Measurements from ENCODE around the gene TMEFF2.
"Not testable (repeated sequence)": the region's sequence is repeated elsewhere in the genome, so short reads cannot be mapped to it uniquely, and the experiment has no call there.

Gene TMEFF2

DNA sequence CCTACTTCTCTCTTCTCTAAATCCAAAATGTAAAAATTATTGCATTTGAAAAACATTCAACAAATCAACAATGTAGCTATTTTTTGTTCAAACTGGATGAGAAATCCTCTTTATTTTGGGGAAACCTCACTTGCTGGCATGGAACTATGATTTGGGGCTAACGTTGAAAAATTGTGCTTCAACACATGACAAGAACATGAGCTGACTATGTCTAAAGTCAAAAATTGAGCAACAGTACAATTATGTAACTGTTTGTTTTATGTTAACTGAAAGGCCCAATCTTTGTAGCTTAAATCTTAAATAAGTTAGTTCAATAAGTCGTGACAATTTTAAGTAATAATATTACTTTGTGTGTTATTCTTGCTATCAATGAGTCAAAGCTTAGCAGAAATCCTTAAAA, 67.3 kb downstream of the TMEFF2 start:
- no peak for DNase-seq (ENCODE audit: low spot score)

DNA sequence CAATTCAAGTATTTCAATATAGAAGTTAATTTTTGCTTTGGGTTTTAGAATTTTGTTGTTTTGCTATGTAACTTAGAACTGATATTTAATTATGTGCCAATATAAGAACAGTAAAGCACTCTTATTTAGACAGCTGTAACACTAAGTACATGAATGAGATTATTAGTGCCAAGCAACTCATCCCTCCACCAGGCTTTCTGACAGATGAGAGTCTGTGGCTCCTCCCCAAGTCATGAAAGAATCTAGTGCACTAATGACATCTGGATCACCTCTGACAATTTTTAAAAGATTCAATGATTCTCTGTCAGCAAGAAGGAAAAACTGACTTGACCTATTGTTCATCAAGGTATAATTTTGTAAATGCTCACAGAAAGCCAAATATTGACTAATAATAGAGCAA, 67.8 kb downstream of the TMEFF2 start:
- DNase-seq (ENCODE audit: low spot score): no peak

DNA sequence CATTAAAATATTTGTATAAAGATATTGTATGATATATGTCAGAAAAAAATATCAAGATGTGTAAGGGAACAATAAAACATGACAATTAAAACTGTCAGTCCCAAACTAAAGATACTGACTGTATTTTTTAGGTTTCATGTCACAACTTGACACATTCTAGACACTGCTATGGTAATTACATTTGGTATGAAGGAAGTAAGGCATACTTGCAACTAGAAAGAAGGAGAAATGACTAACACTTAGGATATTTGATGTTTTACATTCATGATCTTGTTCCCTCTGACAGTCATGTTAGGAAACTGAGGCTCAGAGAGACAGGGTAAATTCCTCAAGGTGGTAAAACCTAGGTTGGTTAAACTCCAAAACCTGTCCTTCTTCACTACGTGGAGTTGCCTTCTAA, 68.3 kb downstream of the TMEFF2 start:
- DNase-seq (ENCODE audit: low spot score): no peak

DNA sequence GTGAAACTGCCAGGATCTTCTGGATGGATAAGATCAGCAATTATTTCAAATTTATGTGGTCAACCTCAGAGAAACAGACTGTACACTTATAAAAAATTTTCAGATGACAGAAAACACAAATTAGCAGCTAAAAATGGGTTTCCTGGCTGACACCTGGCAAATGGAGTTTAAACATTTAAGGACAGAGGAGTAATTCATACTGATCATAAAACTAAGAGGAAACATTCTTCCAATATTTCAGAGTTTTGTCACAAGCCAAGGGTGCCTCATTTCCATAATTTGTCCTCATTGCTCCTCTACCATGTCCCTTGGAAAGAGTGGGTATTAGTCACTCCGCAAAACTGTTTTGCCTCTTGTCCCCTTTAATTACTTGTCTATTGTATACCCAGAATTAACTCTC, 70.2 kb downstream of the TMEFF2 start:
- DNase-seq (ENCODE audit: low spot score): no peak

DNA sequence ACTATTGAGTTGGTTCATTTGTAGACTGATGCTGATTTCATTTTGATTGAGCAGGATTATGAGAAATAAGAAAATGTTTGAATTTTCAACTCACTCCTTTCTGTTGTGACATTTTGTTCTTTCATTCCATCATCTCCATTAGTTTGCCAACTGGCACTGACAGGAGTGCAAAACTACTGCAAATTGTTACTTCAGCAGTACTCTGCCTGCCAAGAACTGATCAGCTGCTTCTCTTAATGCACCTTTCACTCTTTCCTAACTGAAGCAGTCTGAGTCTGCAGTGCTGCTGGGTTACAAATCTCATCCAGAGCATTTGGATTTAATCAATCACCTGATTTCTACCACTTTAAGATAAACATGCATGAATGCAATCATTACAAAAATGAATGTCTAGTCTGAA, 70.9 kb downstream of the TMEFF2 start:
- no peak for DNase-seq (ENCODE audit: low spot score)

DNA sequence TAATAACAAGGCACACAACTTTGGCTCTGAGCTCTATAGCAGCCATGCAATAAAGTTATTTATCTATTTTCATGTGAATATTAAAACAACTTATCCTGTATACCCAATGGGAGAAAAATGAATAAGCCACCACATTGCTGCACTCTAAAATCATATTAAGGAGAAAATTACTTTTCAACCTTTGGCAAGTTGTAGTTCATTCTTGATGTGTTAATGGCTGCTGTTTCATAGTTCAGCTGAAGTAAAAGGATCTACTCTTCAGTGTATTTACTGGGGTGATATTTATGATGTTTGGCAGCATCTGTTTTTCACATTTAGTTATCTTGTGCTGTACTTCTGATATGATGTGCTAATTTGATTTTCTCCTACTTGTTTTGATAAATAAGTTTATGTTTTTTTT, 71.8 kb downstream of the TMEFF2 start:
- no peak for DNase-seq (ENCODE audit: low spot score)

DNA sequence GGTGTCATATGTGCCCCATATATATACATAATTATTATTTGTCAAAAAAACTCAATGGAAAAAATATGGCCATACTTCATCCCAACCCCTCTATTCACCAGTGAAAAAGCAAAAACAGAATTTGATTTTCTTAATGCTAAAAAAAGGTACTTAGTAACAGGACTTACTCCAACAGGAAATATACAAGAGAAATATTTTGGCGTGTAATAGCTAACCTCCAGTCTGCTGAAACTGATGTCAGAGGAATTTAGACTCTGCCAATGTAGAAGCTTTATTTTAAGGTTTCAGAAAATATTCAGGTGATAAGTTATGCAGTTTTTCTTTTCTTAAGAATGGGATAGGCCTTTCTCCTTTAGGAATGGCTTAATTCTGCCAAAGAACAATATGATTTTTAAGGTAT, 72.6 kb downstream of the TMEFF2 start:
- DNase-seq (ENCODE audit: low spot score): no peak

DNA sequence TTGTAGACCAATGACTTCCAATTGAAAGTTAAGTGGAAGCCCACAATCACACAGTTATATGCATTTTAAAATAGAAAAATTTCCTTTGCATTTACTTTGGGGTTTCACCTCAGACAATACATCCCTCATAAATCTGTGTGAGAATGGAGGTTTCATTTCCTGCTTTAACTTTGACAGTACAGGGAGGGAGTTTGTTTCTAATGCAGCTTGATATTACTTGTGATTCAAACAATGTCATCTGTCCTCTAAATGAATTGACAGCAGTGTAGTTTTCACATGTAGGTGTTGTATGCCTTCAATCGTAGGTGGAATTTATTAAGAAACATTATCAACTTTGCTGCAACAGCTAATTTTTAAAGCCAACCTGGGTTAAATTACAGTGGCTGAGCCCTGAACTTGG, 75.2 kb downstream of the TMEFF2 start:
- no peak for DNase-seq (ENCODE audit: low spot score)

DNA sequence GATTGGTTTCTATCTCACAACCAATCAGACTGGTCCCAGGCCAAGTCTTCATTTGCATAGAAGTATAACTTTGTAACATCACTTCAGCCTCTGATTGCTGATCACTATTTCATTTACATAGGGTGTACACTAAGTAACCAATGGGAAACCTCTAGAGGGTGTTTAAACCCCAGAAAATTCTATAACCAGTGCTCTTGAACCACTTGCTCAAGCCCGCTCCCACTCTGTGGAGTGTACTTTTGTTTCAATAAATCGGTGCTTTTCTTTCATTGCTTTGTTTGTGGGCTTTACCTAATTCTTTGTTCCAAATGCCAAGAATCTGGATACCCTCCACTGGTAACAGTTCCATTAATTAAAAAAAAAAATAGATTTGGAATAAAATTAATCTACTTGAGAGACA, 77.0 kb downstream of the TMEFF2 start:
- no peak for DNase-seq (ENCODE audit: low spot score)

DNA sequence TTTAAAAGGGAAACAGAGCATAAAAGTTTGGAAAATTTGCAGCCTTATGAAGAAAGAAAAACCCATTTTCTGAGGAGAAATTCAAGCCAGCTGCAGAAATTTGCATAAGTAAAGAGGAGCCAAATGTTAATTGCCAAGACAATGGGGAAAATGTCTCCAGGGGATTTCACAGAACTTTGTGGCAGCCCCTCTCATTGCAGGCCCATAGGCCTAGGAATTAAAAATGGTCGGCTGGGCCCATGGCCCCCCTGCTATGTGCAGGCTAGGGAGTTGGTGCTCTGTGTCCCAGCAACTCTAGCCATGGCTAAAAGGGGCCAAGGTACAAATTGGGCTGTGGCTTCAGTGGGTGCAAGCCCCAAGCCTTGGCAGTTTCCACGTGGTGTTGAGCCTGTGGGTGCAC, 83.2 kb downstream of the TMEFF2 start:
- not testable (repeated sequence) for DNase-seq (ENCODE audit: low spot score)

DNA sequence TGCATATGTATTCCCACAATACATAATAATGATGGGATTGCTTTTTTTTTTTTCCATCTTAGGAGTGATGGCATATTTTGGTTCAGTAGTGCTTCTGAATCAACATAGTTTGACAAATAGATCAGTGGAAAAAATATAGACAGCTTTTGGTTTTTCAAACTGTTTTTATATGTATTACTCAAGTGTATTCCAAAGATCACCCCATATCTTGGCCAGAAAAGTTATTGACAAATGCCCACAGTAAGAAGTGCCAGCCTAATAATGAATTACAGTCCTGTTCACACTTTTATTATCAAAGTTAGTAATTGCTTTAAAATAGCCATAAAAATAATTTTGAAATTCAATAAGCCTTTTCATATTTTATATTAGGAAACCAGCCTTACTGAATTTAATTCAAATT, 95.0 kb downstream of the TMEFF2 start:
- no peak for DNase-seq (ENCODE audit: low spot score)

DNA sequence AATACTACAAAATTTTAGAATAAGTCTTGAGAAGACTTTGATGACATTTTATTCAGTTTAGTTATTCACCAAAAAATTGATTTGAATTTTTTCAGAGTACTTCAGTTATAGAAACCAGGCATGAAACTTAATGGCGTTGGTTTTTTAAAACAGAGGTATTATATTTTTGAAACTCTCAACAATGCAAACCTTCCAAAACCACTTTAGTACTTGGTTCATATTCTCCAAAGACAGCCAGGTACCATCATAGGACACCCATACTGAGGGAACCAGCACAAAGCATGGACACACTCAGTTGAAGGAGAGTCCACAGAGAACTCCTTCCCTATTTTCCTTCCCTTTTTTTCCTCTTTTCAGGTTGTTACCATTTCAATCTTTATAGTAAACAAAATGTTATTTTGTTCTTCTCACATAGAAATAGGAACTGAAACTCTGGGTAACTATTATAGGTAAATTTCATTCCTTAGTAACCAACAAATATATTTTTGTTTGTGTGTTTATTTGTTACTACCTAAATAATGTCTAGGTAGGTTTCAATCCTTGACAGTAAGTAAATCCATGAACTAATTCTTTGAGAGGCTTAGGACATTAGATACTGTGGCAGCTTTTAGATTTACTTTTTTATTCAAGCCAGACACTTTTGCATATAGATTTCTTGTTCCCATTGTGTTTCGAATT, 95.8 kb downstream of the TMEFF2 start:
- no peak for DNase-seq (ENCODE audit: low spot score)

DNA sequence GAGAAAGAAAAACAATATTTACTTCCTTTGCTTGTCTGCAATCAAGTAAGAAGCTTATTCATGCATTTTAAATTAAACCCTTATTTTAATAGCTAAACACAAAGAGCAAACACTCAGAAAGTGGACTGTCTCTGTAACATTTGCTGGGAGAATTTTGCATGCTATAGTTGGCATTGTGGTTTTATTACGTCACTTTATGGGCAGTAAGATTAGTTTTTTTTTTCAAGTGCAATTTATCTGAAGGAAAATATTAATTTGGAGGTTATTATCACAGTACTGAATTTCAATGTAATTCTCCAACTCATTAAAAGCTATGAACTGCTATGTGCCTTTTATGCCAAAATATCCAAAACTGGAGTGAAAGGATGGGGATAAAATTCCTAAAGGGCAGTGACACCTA, 103.3 kb downstream of the TMEFF2 start:
- no peak for DNase-seq (ENCODE audit: low spot score)

DNA sequence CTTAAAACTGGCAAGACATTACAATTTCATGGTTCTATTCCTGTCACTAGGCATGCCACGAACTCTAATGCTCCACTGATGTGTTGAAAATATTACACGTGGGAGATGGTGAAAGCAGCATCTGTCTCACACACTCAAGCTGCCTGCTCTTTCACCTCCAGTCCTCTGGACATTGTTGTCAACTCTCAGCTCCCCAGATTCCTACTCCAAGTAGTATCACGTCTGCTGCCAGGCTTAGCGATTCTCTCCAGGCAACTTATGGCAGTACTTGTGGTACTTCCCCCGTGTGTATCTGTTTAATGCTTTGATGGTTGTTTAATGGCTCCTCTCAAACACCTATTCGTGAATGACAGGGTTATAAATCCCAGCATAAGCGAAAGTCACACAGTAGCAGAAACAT, 103.8 kb downstream of the TMEFF2 start:
- no peak for DNase-seq (ENCODE audit: low spot score)

DNA sequence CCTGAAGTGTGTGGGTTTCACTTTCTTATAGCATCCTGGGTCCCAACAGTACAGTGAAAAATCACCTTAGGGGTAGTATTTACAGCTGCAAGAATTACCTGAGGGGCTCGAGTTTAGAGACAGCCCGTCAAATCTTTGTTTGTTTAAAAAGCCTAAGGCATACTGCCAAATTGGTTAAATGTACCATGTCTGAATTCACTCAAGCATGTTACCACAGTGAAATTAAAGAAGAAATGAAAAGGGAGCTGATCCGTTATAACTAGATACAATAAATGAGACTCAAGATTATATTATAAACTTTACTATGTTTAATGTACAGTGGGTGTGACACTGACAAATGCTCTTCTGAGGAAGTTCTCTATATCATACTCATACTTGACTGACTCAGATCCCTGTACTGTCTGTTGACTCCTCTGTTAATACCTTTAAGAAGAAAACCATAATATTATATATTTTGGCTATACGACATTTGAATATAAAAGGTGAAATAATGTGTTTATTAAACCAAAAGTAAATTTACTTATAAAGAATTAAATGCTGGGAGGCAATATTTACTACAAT, 107.3 kb downstream of the TMEFF2 start:
- DNase-seq (ENCODE audit: low spot score): no peak

DNA sequence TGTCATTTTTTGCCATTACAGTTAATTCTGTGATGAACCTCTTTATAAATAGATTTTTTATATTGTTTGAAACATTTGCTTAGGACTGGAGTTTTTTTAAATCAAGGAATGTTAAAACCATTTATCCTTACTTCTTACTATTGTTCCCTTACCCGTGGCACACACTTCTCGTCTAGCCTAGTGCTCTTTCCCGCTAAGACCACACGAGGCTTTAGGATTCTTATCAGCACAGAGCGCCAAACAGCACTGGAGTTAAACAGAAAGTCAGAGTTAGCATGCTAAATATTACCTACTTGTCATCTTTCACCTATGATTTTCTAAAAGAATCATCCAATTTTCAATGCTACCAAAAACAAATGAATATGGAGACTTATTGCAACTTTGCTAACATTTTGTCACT, 112.6 kb downstream of the TMEFF2 start:
- DNase-seq (ENCODE audit: low spot score): no peak

DNA sequence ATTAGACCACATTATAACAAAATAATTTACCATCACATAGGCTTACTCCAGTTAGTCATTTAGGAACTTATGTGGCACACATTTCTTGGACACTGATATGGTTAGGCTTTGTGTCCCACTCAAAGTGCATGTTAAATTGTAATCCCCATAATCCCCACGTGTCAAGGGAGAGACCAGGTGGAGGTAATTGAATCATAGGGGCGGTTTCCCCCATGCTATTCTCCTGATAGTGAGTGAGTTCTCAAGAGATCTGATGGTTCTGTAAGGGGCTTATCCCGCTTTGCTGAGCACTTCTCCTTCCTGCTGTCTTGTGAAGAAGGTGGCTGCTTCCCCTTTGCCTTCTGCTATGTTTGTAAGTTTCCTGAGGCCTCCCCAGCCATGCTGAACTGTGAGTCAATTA, 114.6 kb downstream of the TMEFF2 start:
- DNase-seq (ENCODE audit: low spot score): not testable (repeated sequence)

DNA sequence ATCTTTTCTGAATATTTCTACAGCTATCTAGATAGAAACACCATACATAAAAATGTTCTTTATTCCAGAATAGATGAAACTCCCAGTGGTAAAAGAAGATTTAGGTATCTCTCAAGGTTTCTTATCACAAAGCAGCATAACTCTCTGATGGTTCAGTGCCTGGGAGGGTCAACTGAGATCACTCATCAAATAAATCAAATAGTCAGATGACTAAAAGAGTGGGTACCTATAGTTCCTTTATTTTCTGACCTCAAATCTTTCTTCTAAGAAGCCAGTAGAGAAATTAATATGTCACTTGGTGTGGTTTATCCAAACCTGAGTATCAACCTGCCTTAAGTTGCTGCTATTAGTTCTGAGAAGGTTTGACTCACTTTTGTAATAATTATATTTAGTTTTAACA, 120.9 kb downstream of the TMEFF2 start:
- DNase-seq (ENCODE audit: low spot score): no peak

DNA sequence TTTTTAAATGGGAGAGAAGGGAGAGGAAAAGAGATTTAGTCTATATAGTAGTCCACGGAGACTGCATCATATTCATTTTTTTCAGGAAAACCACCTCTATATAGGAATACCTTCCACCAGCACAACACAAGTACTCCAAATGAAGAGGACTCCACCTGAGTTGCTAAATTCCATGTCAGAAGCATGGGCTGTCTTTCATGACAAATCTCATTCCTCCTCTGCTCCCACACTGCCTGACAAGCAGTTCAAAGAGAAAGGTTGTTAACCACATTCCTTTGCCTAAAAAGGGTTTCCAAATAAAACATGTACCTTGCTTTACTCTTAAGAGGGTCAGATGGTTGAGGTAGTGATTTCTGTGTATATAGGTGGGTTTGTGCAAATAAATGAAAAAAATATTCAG, 122.0 kb downstream of the TMEFF2 start:
- no peak for DNase-seq (ENCODE audit: low spot score)

DNA sequence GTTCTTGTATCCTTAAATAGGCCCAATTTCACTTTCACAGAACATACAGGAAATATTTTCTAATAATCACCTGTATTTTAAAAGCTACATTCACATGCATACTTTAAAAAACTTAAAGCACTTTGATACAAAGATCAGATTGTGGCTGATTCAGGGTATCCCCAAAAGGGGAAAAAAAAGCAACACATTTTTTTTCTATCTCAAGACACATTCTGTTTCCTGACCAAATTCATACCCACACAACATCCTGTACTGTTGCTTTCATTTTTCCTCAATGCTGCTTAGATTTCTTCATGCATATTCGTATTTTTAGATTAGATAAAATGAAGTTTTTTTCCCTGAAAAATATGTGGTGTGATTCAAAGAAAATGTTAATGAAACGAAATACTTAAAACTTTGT, 122.5 kb downstream of the TMEFF2 start:
- no peak for DNase-seq (ENCODE audit: low spot score)

DNA sequence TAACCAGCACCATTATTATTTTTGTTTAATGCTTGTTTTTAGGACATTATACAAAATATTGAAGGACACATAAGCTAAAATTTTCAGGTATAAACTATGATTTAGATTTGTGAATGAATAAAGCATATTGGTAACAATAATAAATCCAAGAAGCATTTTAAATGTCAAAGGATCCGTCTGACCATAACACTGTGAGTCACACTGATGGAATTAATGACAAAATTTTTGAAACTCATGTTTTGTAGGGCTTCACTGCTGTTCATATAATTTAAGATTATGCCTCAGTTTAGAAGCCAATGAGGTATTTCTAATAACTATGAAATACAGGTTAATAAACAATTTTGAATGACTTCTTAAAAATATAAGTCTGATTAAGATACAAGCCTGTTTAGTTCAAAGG, 124.6 kb downstream of the TMEFF2 start:
- DNase-seq (ENCODE audit: low spot score): no peak

DNA sequence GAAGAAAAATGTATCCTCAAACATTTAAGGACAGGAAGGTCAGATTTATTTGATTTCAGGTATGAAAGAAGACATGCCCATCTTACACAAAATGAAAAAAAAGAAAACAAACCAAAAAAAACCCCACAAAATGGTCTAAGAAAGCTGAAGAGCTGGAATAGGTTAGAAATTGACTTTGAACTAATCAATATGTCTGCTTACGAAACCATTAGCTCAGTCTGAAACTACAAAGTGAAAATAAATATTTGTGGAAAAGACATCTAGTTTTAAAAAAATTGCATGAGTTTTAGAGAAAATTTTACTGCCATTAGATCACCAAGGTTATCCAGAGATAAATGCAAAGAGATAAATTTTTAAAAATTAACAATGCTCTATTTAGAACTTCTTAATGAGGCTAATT, 125.3 kb downstream of the TMEFF2 start:
- no peak for DNase-seq (ENCODE audit: low spot score)

DNA sequence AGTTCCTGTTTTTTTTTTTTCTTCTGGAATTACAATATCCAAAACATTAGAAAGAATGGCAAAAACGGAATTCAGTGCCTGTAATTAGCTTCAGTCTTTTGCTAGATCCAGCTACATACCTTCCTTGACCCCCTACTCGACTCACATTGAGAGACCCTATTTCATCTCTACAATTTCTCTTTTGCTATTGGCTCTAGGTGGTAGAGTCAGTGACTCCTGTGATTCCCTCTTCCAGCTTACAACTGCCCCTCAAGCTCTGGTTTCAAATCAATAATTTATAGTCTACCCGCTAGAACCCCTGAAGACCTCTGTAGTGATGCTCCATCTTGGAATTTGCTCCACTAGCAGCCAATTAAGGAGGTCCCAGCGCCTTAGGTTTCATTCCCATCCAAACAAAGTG, 125.8 kb downstream of the TMEFF2 start:
- DNase-seq (ENCODE audit: low spot score): no peak

DNA sequence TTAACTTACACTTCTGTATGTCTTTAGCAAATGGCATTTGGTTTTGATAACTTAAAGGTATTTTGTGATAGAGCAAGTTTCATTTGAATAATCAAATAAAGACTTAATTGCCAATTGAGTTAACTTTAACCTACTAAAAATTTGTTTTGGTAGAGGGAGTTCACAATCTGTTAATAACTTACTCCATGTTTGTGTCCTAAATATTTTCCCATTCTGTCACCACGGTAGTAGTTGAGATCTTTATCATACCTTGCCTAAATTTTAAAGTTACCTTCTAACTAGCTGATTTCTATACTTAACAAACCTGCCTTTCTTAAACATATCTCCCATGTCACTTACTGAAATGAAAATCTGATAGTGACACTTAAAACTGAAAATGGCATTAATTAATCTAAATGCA, 127.1 kb downstream of the TMEFF2 start:
- DNase-seq (ENCODE audit: low spot score): no peak

DNA sequence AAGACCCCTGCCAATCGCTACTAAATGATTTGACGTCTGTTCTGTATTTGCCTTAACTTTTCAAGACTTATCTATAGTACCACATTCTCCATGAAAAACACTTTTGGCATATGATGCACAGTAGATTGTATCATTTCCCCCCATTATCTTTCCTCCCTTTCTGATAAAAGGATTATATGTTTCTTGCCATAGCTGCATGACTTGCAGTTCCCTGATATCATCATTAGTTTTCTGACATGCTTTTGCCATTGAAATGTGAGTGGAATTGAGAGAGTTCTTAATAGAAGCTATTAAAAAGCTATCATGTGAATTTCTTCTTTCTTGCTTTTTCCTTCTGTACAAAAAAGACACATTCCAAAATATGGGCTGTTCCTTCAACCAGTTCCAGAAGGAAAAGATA, 130.3 kb downstream of the TMEFF2 start:
- no peak for DNase-seq (ENCODE audit: low spot score)
